K562 (cell line): ENCODE data around the gene PLAC1. TPM values are rescaled to one million over a fixed set of nuclear protein-coding genes. Genes with fewer than 3 reads are reported as not detected.

Experiments used
- ATAC-seq: fragments of 200-7000 bp; cut with Tn5 transposase; 3 replicates; pipeline ENCODE4 v1.9.1; 2020; ENCODE audit warnings: moderate library complexity
- BruUV-seq: library from RNA; stranded (reverse); fragments of 400-500 nt; replicated peaks from 2 replicates; lab custom pipeline; 2021; lab: Mats Ljungman, UMichigan
- CTCF ChIA-PET: fragments of 300-600 bp; formaldehyde crosslinking; extraction: SDS; loops from one replicate; lab custom pipeline; 2021; ENCODE audit warnings: low intra/inter-chr PET ratio; lab: Yijun Ruan, JAX
- POLR2A ChIA-PET: fragments of 300-600, 350-650 bp; sonication (Branson Sonifier 250); formaldehyde crosslinking; extraction: SDS; loops from one replicate; lab custom pipeline; 2021; ENCODE audit warnings: antibody characterized with exemption, inconsistent platforms; lab: Yijun Ruan, JAX
- DNase-seq, 4 experiments: peaks; one replicate each; pipeline versions ENCODE4 v3.0.0 to v3.0.0-alpha.2; 2011 to 2018; ENCODE audit warnings: low spot score in 3 of 4, mixed read lengths in 3 of 4; ENCODE audit errors: extremely low read depth in 1 of 4
- FAIRE-seq: peaks from 2 replicates; lab custom pipeline; 2011; peaks lifted over from hg19 to GRCh38; lab: Jason Lieb, UNC
- H2AFZ ChIP-seq: 2 replicates; pipeline ENCODE4 v1.6.0; 2011; ENCODE audit warnings: low read depth, low read length, control low read depth, inconsistent platforms
- H3K27ac ChIP-seq: fragments of 200-600 bp; 3 replicates; pipeline ENCODE4 v1.8.0; 2011; ENCODE audit warnings: low read depth, mild to moderate bottlenecking, control low read depth, inconsistent platforms, low read length, moderate library complexity, mixed read lengths; ENCODE audit errors: extremely low read depth
- H3K27me3 ChIP-seq, 2 experiments: fragments of 300-600 bp in 1 of 2; 2 replicates in 1 of 2; 3 replicates in 1 of 2; pipeline versions ENCODE4 v1.6.0 to v1.8.0; 2011; ENCODE audit warnings: inconsistent platforms in 2 of 2, low read length in 2 of 2, mild to moderate bottlenecking in 1 of 2, mixed read lengths in 1 of 2, moderate library complexity in 1 of 2; ENCODE audit not compliant: control insufficient read depth in 2 of 2, insufficient read depth in 2 of 2
- H3K36me3 ChIP-seq: fragments of 300-600 bp; 3 replicates; pipeline ENCODE4 v1.8.0; 2011; ENCODE audit warnings: mild to moderate bottlenecking, low read length, inconsistent platforms; ENCODE audit not compliant: control insufficient read depth, insufficient read depth
- H3K4me1 ChIP-seq, 2 experiments: fragments of 200-600 bp in 1 of 2; replicated peaks in 1 of 2; 2 replicates in 1 of 2; 3 replicates in 1 of 2; pipeline versions ENCODE4 v1.5.1 to v1.8.0; 2011; ENCODE audit warnings: inconsistent platforms in 2 of 2, low read length in 2 of 2, mild to moderate bottlenecking in 1 of 2, mixed read lengths in 1 of 2, moderate library complexity in 1 of 2; ENCODE audit not compliant: control insufficient read depth in 2 of 2, insufficient read depth in 2 of 2
- H3K4me2 ChIP-seq: 2 replicates; pipeline ENCODE4 v1.6.1; 2011; ENCODE audit warnings: low read length, control low read depth, inconsistent platforms, mixed read lengths; ENCODE audit not compliant: insufficient read depth
- H3K4me3 ChIP-seq: fragments of 200-600 bp; sonication (generic), shearing (Covaris generic); 2 replicates; pipeline ENCODE4 v1.5.1; 2016; ENCODE audit warnings: control low read depth, inconsistent platforms
- H3K79me2 ChIP-seq: fragments of 200-600 bp; 3 replicates; pipeline ENCODE4 v1.8.0; 2011; ENCODE audit warnings: low read length, inconsistent platforms; ENCODE audit not compliant: control insufficient read depth, insufficient read depth
- H3K9ac ChIP-seq, 2 experiments: 2 replicates each; pipeline versions ENCODE4 v1.6.0 to v1.6.1; 2011; ENCODE audit warnings: low read depth in 2 of 2, low read length in 2 of 2, control low read depth in 1 of 2, inconsistent platforms in 1 of 2, mild to moderate bottlenecking in 1 of 2, mixed read lengths in 1 of 2; ENCODE audit not compliant: insufficient read depth in 1 of 2
- H3K9me1 ChIP-seq: one replicate; pipeline ENCODE4 v1.6.0; 2011; ENCODE audit warnings: inconsistent platforms, mild to moderate bottlenecking, low read length, moderate library complexity; ENCODE audit not compliant: control insufficient read depth, insufficient read depth
- H3K9me3 ChIP-seq: replicated peaks from 2 replicates; pipeline ENCODE4 v1.5.1; 2011; ENCODE audit warnings: low read depth, low read length, inconsistent platforms; ENCODE audit not compliant: control insufficient read depth, insufficient read depth
- H4K20me1 ChIP-seq: replicated peaks from 2 replicates; pipeline ENCODE4 v1.6.1; 2011; ENCODE audit warnings: low read length, inconsistent platforms, mixed read lengths; ENCODE audit not compliant: control insufficient read depth, insufficient read depth
- ATF7 ChIP-seq: fragments of 450-650 bp; IDR thresholded peaks from 2 replicates; pipeline ENCODE4 v1.7.1; 2014; ENCODE audit warnings: mild to moderate bottlenecking, moderate library complexity
- BCL6 ChIP-seq: fragments of 250-450 bp; sonication (Bioruptor Pico); IDR thresholded peaks from 2 replicates; pipeline ENCODE4 v1.4.0; 2020
- BMI1 ChIP-seq: fragments of 150-350 bp; IDR thresholded peaks from 2 replicates; pipeline ENCODE4 v1.6.1; 2014; ENCODE audit warnings: low read length
- MXI1 ChIP-seq: IDR thresholded peaks from 2 replicates; pipeline ENCODE4 v1.6.1; 2011; ENCODE audit warnings: low read depth, mild to moderate bottlenecking, improper control_type of control experiment, low read length
- MYBL2 ChIP-seq, 2 experiments: fragments of 450-650 bp in 1 of 2; sonication (generic) in 1 of 2; formaldehyde crosslinking in 1 of 2; IDR thresholded peaks; 2 replicates each; pipeline versions ENCODE4 v1.6.1 to v1.8.1; 2017 to 2022; ENCODE audit warnings: borderline replicate concordance in 1 of 2, inconsistent platforms in 1 of 2, low read depth in 1 of 2, mild to moderate bottlenecking in 1 of 2, missing genetic modification reagents in 1 of 2, moderate library complexity in 1 of 2
- NCOA1 ChIP-seq: fragments of 450-650 bp; IDR thresholded peaks from 2 replicates; pipeline ENCODE4 v1.6.1; 2016; ENCODE audit warnings: low read depth
- NFIC ChIP-seq: fragments of 450-650 bp; IDR thresholded peaks from 2 replicates; pipeline ENCODE4 v1.6.1; 2017; ENCODE audit warnings: mild to moderate bottlenecking, inconsistent platforms
- NFRKB ChIP-seq: fragments of 450-650 bp; IDR thresholded peaks from 2 replicates; pipeline ENCODE4 v1.6.1; 2016; ENCODE audit warnings: low read depth
- PBX2 ChIP-seq, 2 experiments: IDR thresholded peaks in 1 of 2; conservative IDR thresholded peaks in 1 of 2; 2 replicates each; pipeline ENCODE4 v1.6.1; 2016; ENCODE audit warnings: low read depth in 2 of 2, mild to moderate bottlenecking in 1 of 2, missing compliant biosample characterization in 1 of 2, missing genetic modification characterization in 1 of 2, moderate library complexity in 1 of 2
- PKNOX1 ChIP-seq: fragments of 450-650 bp; IDR thresholded peaks from 2 replicates; pipeline ENCODE4 v1.6.1; 2016
- POLR2A ChIP-seq: fragments of 450-650 bp; conservative IDR thresholded peaks from 2 replicates; pipeline ENCODE4 v1.6.1; 2016
- RNF2 ChIP-seq: sonication (generic); IDR thresholded peaks from 2 replicates; pipeline ENCODE4 v1.6.1; 2016
- TSHZ1 ChIP-seq: fragments of 250-450 bp; sonication (Bioruptor Pico); IDR thresholded peaks from 2 replicates; pipeline ENCODE4 v1.4.0; 2020; ENCODE audit warnings: mild to moderate bottlenecking, moderate library complexity
- WGBS: fragments of 100-300 bp; shearing (Covaris generic); methylation state at CpG from one replicate; pipeline ENCODE4 v1.1.6; 2016; ENCODE audit warnings: low coverage, mixed read lengths; ENCODE audit not compliant: insufficient coverage; ENCODE audit errors: missing lambda C conversion rate; 5-methylcytosine and 5-hydroxymethylcytosine counted together
- in situ Hi-C: fragments of 300-500 bp; cut with MboI; formaldehyde crosslinking; loops from 4 replicates; pipeline ENCODE4 v1.15.0; 2018; ENCODE audit warnings: inconsistent platforms, mixed read lengths
- intact Hi-C: fragments of 100-400 bp; cut with micrococcal nuclease; formaldehyde crosslinking; loops from 2 replicates; pipeline ENCODE4 v1.14.2; 2022
- polyA plus RNA-seq, 8 experiments: library from polyadenylated mRNA; depleted of rRNA in 4 of 8; stranded (reverse) in 5 of 8; unstranded in 3 of 8; fragments of >200 nt; fragmentation: Nextera tagmentation in 2 of 8; fragmentation: Illumina TruSeq in 1 of 8; extraction: Ambion mirVana in 2 of 8; extraction: Trizol in 1 of 8; gene quantifications; 2 replicates each; pipeline versions ENCODE4 v1.2.1 to v1.2.3, GENCODE V29; 2011 to 2014; ENCODE audit warnings: inconsistent platforms in 1 of 8, missing spikeins in 1 of 8
- total RNA-seq, 7 experiments: library from RNA; depleted of rRNA in 6 of 7; stranded (reverse); fragments of >200 nt in 6 of 7; fragmentation: Illumina TruSeq in 2 of 7; extraction: Trizol in 2 of 7; gene quantifications; 2 replicates each; pipeline versions ENCODE4 v1.2.1 to v1.2.3, GENCODE V29; 2011 to 2021; ENCODE audit warnings: low replicate concordance in 1 of 7

PLAC1 gene
- total and polyA plus RNA-seq, 9 of the 15 experiments (the other 6 are each of a cell fraction or from before 2014, with no cell fraction given): 0.82 to 9.1 (median 1.7) TPM

GRCh38 chrX:134548257-134549201 lies 109.7 kb downstream of the PLAC1 start:
- Histone ChIP-seq H4K20me1 (no peaks in the 10 kb centered on the region), H3K27me3 (no peaks in the 10 kb centered on the region), H3K4me1 (peaks cover 5 to 23% of the 10 kb centered on the region in 2 experiments; a peak in 3 of 5 replicates), H3K9me3 (0 out of 2 replicates have a peak, but pooled peaks cover 2% of the 10 kb centered on the region), H3K4me2 (peak overlapping the region; percentile 83), H3K27ac (peak overlapping the region; percentile 85), H3K36me3 (peaks cover 8% of the 10 kb centered on the region; the same call in 1 of the 3 replicates), H3K79me2 (peaks cover 16% of the 10 kb centered on the region), H2AFZ (peak overlapping the region; percentile 94), H3K9me1 (no peaks in the 10 kb centered on the region), H3K9ac (peak overlapping the region; percentile 84 to 97; a peak in 3 of 4 replicates), H3K4me3 (peak overlapping the region; percentile 70)
- in situ Hi-C loops: no loop called here
- ATAC-seq: peak; percentile 39
- 0% methylated on average over 25 of the region's 33 CpGs for WGBS
- FAIRE-seq: peak; percentile 76
- BruUV-seq: TSS peak; percentile 66
- peak in 2 of 4 experiments; percentile 19 to 30 for DNase-seq
- POLR2A ChIA-PET: no interaction called here
- intact Hi-C loops: no loop called here
- CTCF ChIA-PET: interaction anchor here (0.6 kb wide), 1 partner anchor 87 kb away, joined by 3 read pairs; no protein-coding TSS in a partner anchor
- TF ChIP-seq POLR2A (0 out of 2 replicates have a peak, but pooled peaks have one; percentile 5), MYBL2 (IDR thresholded peaks at IDR 0.05; ENCODE audit: low read depth) (no peak), MYBL2 (CRISPR knock-in tag; IDR thresholded peaks at IDR 0.05; ENCODE audit: borderline replicate concordance) (no peak), RNF2 (peak; percentile 76), NFIC (0 out of 2 replicates have a peak, but pooled peaks have one; percentile 13), NCOA1 (no peak), PKNOX1 (peak; percentile 73), PBX2 (CRISPR knock-in tag; IDR thresholded peaks at IDR 0.05; ENCODE audit: low read depth) (no peak), PBX2 (tag; conservative IDR thresholded peaks at IDR 0.05; ENCODE audit: low read depth) (peak; percentile 44; the same call in 1 of the 2 replicates), MXI1 (0 out of 2 replicates have a peak, but pooled peaks have one; percentile 17), TSHZ1 (CRISPR knock-in tag) (no peak), BMI1 (peak; percentile 64; the same call in 1 of the 2 replicates), ATF7 (0 out of 2 replicates have a peak, but pooled peaks have one; percentile 3), BCL6 (CRISPR knock-in tag) (no peak), NFRKB (0 out of 2 replicates have a peak, but pooled peaks have one; percentile 19)
